Spleen (tissue), 7 donors: ENCODE results near the gene MPND.

Experiments used
- CTCF ChIP-seq, 11 experiments: fragments of 200-600 bp in 7 of 11; fragments of 450-650 bp in 4 of 11; sonication (generic) in 4 of 11; IDR thresholded peaks in 8 of 11; conservative IDR thresholded peaks in 3 of 11; 1 replicate in 7 of 11; 2 replicates in 4 of 11; pipeline versions ENCODE4 v1.4.0 to v1.8.0; 2016 to 2021; ENCODE audit warnings: antibody characterized with exemption in 11 of 11, inconsistent platforms in 4 of 11, mild to moderate bottlenecking in 1 of 11
- POLR2A ChIP-seq, 3 donors: fragments of 450-650 bp; IDR thresholded peaks; one replicate each; pipeline ENCODE4 v1.5.1; 2017; ENCODE audit warnings: antibody characterized with exemption in 3 of 3, mild to moderate bottlenecking in 1 of 3
- donor health status: DM: no; HTN: no; CAD: no; lungs with moderate emphysema.
- donor health status: DM: no; HTN: no; CAD: no.
- donor health status: DM: no; HTN: no; CAD: no.

GRCh38 chr19:4379383-4380253 lies 36.3 kb downstream of the MPND start:
- TF ChIP-seq CTCF (IDR thresholded peaks at IDR 0.05 in 8 of 11, conservative IDR thresholded peaks at IDR 0.05 in 3 of 11) (peak in 1 of 11 experiments; percentile 4), POLR2A (IDR thresholded peaks at IDR 0.05) (no peak)
